RWPE1 (cell line): ENCODE measurements around the gene IGSF9B.
"Not testable (repeated sequence)": the region's sequence is repeated elsewhere in the genome, so short reads cannot be mapped to it uniquely, and the experiment has no call there.

Experiments
- CTCF ChIA-PET: fragments of 350-600 bp; sonication (Branson Sonifier 250); formaldehyde crosslinking; extraction: SDS; loops from one replicate; lab custom pipeline; 2021; lab: Yijun Ruan, JAX
- POLR2A ChIA-PET: fragments of 400-600 bp; formaldehyde crosslinking; extraction: SDS; loops from one replicate; lab custom pipeline; 2020; ENCODE audit warnings: antibody characterized with exemption; ENCODE audit not compliant: low non-redundant PET; lab: Yijun Ruan, JAX
- DNase-seq: peaks from one replicate; pipeline ENCODE4 v3.0.0; 2012; ENCODE audit warnings: low spot score
- H3K27ac ChIP-seq: fragments of 450-650 bp; 2 replicates; pipeline ENCODE4 v1.5.1; 2017
- TF ChIP-seq, protein P1 (sequence below): fragments of 450-650 bp; conservative IDR thresholded peaks from 2 replicates; pipeline ENCODE4 v1.5.1; 2017; ENCODE audit warnings: low read depth, mild to moderate bottlenecking

Gene IGSF9B, protein sequence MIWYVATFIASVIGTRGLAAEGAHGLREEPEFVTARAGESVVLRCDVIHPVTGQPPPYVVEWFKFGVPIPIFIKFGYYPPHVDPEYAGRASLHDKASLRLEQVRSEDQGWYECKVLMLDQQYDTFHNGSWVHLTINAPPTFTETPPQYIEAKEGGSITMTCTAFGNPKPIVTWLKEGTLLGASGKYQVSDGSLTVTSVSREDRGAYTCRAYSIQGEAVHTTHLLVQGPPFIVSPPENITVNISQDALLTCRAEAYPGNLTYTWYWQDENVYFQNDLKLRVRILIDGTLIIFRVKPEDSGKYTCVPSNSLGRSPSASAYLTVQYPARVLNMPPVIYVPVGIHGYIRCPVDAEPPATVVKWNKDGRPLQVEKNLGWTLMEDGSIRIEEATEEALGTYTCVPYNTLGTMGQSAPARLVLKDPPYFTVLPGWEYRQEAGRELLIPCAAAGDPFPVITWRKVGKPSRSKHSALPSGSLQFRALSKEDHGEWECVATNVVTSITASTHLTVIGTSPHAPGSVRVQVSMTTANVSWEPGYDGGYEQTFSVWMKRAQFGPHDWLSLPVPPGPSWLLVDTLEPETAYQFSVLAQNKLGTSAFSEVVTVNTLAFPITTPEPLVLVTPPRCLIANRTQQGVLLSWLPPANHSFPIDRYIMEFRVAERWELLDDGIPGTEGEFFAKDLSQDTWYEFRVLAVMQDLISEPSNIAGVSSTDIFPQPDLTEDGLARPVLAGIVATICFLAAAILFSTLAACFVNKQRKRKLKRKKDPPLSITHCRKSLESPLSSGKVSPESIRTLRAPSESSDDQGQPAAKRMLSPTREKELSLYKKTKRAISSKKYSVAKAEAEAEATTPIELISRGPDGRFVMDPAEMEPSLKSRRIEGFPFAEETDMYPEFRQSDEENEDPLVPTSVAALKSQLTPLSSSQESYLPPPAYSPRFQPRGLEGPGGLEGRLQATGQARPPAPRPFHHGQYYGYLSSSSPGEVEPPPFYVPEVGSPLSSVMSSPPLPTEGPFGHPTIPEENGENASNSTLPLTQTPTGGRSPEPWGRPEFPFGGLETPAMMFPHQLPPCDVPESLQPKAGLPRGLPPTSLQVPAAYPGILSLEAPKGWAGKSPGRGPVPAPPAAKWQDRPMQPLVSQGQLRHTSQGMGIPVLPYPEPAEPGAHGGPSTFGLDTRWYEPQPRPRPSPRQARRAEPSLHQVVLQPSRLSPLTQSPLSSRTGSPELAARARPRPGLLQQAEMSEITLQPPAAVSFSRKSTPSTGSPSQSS (N-terminal part only)

DNA sequence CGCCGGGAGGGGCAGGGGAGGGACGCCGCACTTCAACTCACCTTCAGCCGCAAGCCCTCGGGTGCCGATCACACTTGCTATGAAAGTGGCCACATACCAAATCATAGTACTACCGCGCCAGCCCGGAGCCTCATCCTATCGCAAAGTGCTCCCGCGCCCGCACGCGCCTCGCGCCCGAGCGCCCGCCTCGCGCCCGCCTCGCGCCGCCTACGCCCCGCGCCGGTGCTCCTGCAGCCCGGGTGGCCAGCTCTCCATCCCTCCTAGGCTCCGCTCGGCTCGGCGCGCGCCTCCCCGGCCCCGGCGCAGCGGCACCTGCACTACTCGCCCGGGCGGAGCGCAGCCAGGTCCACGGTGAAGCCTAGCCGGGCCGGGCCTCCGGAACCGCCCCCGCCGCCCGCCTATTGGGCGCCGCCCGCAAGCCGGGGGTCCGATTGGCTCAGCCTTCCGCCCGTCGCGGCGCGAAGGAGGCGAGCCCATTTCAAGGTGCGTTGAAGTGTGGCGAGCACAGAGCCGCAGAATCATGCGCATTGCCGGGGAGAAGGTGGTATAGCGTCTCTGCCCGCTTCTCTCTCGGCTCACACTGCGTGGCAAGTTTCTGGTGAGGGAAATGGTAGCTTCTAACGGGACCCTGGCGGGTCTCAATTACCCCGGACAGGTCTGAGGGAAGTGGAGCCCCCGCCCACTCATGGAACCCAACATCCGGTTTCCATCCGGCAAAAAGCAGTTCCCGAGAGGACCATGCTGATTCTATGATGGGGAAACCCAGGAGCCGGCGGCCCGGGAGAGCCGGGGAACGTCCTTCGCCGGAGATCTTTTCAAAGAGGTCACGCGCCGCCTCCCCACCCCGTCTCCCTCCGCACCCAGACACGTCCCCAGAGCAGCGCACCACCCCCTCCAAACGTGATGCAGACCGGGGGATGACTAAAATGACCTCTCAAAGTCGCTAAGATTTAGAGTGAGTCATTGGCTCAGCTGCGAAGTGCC, at the start of gene IGSF9B:
Gene IGSF9B, minus strand, starts transcription at position 319 of the 984 bp plus-strand sequence. Its CDS starts 214 bp downstream, at position 105.
- peak; percentile 98 for DNase-seq
- CTCF ChIA-PET: interaction anchor here (0.5 to 1.6 kb wide), 4 partner anchors 9 to 39 kb away, joined by 3 to 6 read pairs (median 4); no protein-coding TSS in a partner anchor
- H3K27ac ChIP-seq: no peak within 1 kb of the TSS
- TF ChIP-seq, protein P1, sequence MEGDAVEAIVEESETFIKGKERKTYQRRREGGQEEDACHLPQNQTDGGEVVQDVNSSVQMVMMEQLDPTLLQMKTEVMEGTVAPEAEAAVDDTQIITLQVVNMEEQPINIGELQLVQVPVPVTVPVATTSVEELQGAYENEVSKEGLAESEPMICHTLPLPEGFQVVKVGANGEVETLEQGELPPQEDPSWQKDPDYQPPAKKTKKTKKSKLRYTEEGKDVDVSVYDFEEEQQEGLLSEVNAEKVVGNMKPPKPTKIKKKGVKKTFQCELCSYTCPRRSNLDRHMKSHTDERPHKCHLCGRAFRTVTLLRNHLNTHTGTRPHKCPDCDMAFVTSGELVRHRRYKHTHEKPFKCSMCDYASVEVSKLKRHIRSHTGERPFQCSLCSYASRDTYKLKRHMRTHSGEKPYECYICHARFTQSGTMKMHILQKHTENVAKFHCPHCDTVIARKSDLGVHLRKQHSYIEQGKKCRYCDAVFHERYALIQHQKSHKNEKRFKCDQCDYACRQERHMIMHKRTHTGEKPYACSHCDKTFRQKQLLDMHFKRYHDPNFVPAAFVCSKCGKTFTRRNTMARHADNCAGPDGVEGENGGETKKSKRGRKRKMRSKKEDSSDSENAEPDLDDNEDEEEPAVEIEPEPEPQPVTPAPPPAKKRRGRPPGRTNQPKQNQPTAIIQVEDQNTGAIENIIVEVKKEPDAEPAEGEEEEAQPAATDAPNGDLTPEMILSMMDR: no peak
- POLR2A ChIA-PET: no interaction called here

DNA sequence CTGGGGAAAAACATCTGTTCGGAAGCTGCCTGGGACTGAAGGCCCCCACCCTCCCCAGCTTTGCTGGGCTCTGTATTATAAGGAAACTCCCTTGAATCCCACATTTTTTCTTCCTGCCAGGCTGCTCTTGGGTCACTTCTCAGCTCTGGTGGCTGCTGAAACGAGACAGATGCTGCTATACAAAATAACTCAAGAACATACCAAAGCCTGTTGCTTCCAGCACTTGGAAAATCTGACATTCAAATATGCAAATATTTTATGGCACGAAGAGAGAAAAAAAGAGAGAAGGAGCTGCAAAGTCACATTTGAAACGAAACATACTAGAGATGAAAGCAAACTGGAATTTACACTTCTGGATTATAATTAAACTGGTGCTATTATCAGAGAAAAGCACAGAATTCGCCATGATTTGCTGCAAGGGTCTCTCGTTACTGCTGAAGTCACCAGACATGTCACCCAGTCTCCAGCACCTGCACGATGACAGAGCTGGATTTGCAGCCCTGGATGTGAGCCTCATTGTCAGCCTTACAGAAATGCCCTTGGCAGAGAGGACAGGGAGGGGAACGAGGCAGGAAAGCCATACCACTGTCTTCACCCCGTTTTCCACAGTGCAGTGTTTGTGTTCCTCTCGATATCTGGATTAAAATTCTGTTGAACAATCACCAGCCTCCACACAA, 47.9 kb upstream of the IGSF9B start:
- no peak overlapping the region for H3K27ac ChIP-seq
- ChIA-PET CTCF (interaction anchor here (0.6 to 0.7 kb wide), 2 partner anchors 19 to 926 kb away, joined by 3 to 8 read pairs; no protein-coding TSS in a partner anchor), POLR2A (no interaction called here)
- TF ChIP-seq, protein P1: no peak
- DNase-seq: no peak

DNA sequence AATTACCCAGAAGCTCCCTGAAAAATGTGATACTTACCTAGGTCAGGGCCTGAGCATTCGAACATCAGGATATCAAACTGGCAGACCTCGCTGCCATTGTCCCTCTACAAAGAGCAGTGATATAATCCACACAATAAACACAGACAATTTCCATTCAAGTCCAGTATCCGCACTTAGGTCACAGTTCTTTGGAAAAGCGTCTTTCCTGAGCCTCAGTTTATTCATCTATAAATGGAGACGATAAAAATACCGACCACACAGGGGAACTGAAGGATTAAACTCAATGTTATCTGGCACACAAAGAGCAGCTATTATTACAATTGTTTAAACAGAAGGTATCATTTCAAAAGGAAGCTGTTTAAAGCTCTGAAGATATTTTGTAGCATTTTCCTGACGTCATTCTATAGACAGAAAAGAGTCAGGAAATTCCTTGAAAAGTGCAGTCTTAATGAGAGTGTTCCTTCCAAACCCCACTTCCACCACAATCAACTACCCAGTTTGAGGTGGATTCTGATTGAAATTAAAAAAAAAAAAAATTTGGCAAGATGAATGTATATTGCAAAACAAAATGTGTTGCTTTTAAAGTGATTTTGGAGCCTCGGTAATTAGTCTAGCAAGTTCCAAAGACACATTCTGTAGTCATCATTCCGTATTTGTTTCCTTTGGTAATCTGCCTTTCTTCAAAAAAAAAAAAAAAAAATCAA, 47.2 kb upstream of the IGSF9B start:
- TF ChIP-seq, protein P1: no peak
- CTCF ChIA-PET: interaction anchor here (0.6 kb wide), 1 partner anchor 925 kb away, joined by 8 read pairs; no protein-coding TSS in a partner anchor
- POLR2A ChIA-PET: no interaction called here
- no peak for DNase-seq
- no peak overlapping the region for H3K27ac ChIP-seq

GRCh38 chr11:134002819-134003218, 46.1 kb upstream of the IGSF9B start:
- POLR2A ChIA-PET, CTCF ChIA-PET, H3K27ac ChIP-seq, DNase-seq: not testable (repeated sequence)

- POLR2A ChIA-PET, CTCF ChIA-PET, H3K27ac ChIP-seq, DNase-seq: not testable (repeated sequence)
Observed at GRCh38 chr11:134002338-134002737, 45.6 kb upstream of the IGSF9B start.

- POLR2A ChIA-PET: no interaction called here
- CTCF ChIA-PET: no interaction called here
- H3K27ac ChIP-seq: no peak overlapping the region
- no peak for DNase-seq
- TF ChIP-seq, protein P1: no peak
Observed at GRCh38 chr11:134001596-134001995, 44.8 kb upstream of the IGSF9B start.
